GM13976 (cell line): ENCODE data around the gene A1BG.

Source experiments
- DNase-seq: peaks from one replicate; pipeline ENCODE4 v3.0.0; 2012; ENCODE audit warnings: low spot score
- in situ Hi-C: fragments of 300-500 bp; cut with MboI; formaldehyde crosslinking; loops from one replicate; pipeline ENCODE4 v1.12.0; 2022; ENCODE audit warnings: low sequenced_read_pairs, mixed read lengths, inconsistent platforms; ENCODE audit not compliant: unreplicated experiment
- TF ChIP-seq, protein P1 (sequence below): IDR thresholded peaks from 2 replicates; pipeline ENCODE4 v1.5.1; 2012; ENCODE audit warnings: borderline replicate concordance, mild to moderate bottlenecking; ENCODE audit not compliant: insufficient read depth; ENCODE audit errors: extremely low read depth, missing control alignments, control extremely low read depth

Gene A1BG

GRCh38 chr19:58355215-58355796 lies 2.0 kb upstream of the A1BG start:
- in situ Hi-C loops: no loop called here
- TF ChIP-seq, protein P1, sequence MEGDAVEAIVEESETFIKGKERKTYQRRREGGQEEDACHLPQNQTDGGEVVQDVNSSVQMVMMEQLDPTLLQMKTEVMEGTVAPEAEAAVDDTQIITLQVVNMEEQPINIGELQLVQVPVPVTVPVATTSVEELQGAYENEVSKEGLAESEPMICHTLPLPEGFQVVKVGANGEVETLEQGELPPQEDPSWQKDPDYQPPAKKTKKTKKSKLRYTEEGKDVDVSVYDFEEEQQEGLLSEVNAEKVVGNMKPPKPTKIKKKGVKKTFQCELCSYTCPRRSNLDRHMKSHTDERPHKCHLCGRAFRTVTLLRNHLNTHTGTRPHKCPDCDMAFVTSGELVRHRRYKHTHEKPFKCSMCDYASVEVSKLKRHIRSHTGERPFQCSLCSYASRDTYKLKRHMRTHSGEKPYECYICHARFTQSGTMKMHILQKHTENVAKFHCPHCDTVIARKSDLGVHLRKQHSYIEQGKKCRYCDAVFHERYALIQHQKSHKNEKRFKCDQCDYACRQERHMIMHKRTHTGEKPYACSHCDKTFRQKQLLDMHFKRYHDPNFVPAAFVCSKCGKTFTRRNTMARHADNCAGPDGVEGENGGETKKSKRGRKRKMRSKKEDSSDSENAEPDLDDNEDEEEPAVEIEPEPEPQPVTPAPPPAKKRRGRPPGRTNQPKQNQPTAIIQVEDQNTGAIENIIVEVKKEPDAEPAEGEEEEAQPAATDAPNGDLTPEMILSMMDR: no peak
- no peak for DNase-seq

- in situ Hi-C loops: no loop called here
- TF ChIP-seq, protein P1: no peak
- DNase-seq: no peak
Observed at GRCh38 chr19:58354478-58355030, 1.3 kb upstream of the A1BG start.

DNA sequence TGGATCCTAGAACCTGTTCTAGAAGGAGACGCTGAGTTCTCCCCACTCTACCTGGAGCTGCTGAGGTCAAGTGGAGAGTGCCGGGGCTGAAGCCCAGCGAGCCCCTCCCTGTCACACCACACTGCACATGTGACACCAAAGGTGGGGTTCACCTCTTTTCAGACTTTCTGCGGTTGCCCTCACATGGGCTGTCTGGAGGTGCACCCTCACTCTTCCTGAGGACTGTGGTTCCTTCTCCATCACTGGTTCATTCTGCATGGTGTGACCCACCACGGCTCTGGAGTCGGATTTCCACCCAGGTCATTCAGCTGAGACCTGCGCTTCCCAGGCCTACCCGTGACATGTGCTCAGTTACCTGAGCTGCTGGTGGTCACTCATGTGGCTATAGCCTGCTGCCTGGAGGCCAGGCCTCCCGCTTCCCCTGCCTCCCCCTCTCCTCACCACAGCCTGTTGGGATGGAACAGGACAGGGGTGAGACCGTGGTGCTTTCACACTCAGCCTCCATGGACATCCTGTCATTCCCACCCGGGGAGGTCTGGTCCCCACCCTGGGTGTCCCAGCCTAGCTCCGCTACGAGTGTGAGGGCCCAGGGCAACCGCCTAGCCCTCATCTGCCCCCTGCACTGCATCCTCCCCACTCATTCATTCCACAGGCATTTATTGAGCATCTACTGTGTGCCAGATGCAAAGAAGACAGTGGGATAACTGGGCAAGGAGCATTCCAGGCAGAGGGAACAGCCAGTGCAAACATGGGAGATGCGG lies 605 bp upstream of the A1BG start:
- no peak for DNase-seq
- in situ Hi-C loops: no loop called here
- TF ChIP-seq, protein P1: no peak

GRCh38 chr19:58351990-58352755 lies 1.1 kb downstream of the A1BG start:
- TF ChIP-seq, protein P1: no peak
- in situ Hi-C loops: no loop called here
- DNase-seq: no peak

DNA sequence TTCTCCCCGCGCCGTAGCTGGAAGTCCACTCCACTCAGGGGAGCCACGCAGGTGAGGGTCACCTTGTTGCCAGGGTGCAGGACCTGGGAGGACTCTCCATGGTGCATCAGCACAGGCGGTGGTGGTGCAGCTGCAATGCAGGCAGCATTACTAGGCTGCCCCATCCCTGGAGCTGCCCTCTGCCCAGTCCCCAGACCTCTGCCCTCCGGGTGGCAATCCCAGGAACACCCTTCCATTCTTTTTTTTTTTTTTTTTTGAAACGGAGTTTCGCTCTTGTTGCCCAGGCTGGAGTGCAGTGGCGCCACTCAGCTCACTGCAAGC lies 1.8 kb downstream of the A1BG start:
- no peak for DNase-seq
- TF ChIP-seq, protein P1: no peak
- in situ Hi-C loops: no loop called here

DNA sequence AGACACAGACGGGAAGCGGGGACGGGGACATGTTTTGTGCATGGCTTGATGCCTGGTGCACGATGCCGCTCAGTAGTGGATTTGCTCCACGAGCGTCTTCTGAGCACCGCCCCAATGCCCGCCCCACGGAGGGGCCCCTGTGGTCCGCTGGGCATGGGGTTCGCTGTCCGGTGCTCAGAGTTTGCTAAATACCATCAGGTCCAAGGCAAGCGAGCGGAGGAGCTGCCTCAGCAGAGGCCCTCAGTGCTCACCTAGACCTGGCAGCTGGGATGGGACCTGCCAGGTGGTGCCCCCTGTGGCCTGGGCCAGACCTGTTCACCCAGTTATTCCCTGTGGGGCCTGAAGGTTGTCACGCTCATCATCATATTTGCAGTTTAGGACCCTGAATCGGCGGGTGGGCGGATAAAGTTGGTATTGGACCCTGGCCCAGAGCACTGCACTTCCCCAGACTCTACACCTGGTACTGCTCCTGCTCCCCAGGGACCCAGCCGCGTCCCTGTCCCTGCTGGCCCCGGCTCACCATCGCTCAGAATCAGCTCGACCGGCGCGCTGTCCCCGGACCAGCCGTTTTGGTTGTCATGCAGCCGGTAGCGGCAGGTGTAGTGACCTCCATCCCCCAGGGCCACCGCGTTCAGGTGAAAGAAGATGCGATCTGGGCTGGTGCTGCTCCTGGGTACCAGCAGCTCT lies 2.3 kb downstream of the A1BG start:
- DNase-seq: no peak
- in situ Hi-C loops: no loop called here
- TF ChIP-seq, protein P1: no peak
